Sigmoid colon (tissue), 7 donors: ENCODE data around the gene WWC1. TPM values are rescaled to one million over a fixed set of nuclear protein-coding genes. Genes with fewer than 3 reads are reported as not detected.

Experiments used
- DNase-seq: peaks from one replicate; pipeline ENCODE4 v3.0.0-alpha.2; 2019
- H3K27ac ChIP-seq, 4 donors: fragments of 200-600 bp; sonication (generic); one replicate each; pipeline ENCODE4 v1.5.1; 2016 to 2019; ENCODE audit warnings: mild to moderate bottlenecking in 1 of 4
- H3K27me3 ChIP-seq, 3 donors: fragments of 200-600 bp; sonication (generic); one replicate each; pipeline ENCODE4 v1.5.1; 2019; ENCODE audit warnings: mild to moderate bottlenecking in 1 of 3
- H3K36me3 ChIP-seq, 4 donors: fragments of 200-600 bp; sonication (generic); one replicate each; pipeline ENCODE4 v1.5.1; 2016 to 2019
- H3K4me1 ChIP-seq, 4 donors: fragments of 200-600 bp; sonication (generic); one replicate each; pipeline ENCODE4 v1.5.1; 2017 to 2019
- H3K4me3 ChIP-seq, 4 donors: fragments of 200-600 bp; sonication (generic); one replicate each; pipeline ENCODE4 v1.5.1; 2017 to 2019; ENCODE audit warnings: mild to moderate bottlenecking in 2 of 4, moderate library complexity in 1 of 4
- H3K9me3 ChIP-seq, 4 donors: fragments of 200-600 bp in 3 of 4; sonication (generic) in 3 of 4; one replicate each; pipeline versions ENCODE4 v1.5.1 to v1.6.1; 2013 to 2019
- EP300 ChIP-seq, 4 donors: sonication (generic); formaldehyde crosslinking; IDR thresholded peaks; one replicate each; pipeline ENCODE4 v1.6.1; 2017; ENCODE audit warnings: antibody characterized with exemption in 4 of 4
- POLR2A ChIP-seq, 2 donors: fragments of 450-650 bp; IDR thresholded peaks; one replicate each; pipeline ENCODE4 v1.6.1; 2016; ENCODE audit warnings: antibody characterized with exemption in 2 of 2, mild to moderate bottlenecking in 2 of 2, moderate library complexity in 2 of 2
- POLR2AphosphoS5 ChIP-seq, 4 donors: sonication (generic); formaldehyde crosslinking; IDR thresholded peaks; one replicate each; pipeline ENCODE4 v1.6.1; 2017; ENCODE audit warnings: antibody characterized with exemption in 4 of 4
- WGBS, 2 donors: extraction: QIAGEN DNeasy Blood & Tissue Kit; methylation state at CpG; one replicate each; pipeline ENCODE4 v1.1.7; 2013; 5-methylcytosine and 5-hydroxymethylcytosine counted together
- intact Hi-C: fragments of 100-400 bp; cut with DNase I; formaldehyde crosslinking; loops from one replicate; pipeline ENCODE4 v1.15.1; 2023
- polyA plus RNA-seq, 3 donors: library from polyadenylated mRNA; stranded (reverse); fragments of 200-250 nt; gene quantifications; one replicate each; pipeline ENCODE4 v1.2.3, GENCODE V29; 2013
- total RNA-seq, 4 donors: library from RNA; depleted of rRNA; stranded (reverse); fragments of >200 nt; gene quantifications; one replicate each; pipeline ENCODE4 v1.1.0, GENCODE V29; 2016
- TF ChIP-seq, protein P1 (sequence below), 4 experiments: fragments of 450-650 bp in 3 of 4; fragments of 200-600 bp in 1 of 4; IDR thresholded peaks; one replicate each; pipeline ENCODE4 v1.5.1; 2016 to 2019; ENCODE audit warnings: antibody characterized with exemption in 4 of 4, mild to moderate bottlenecking in 3 of 4, moderate library complexity in 2 of 4
- donor health status: healthy with polysubstance abuse.
- donor health status: Bipolar disorder and iron deficiency.
- donor health status: healthy.

The WWC1 gene
- total and polyA plus RNA-seq, 7 donors, result 0.27 to 15.4 (median 6.2) TPM; not detected in 1

DNA sequence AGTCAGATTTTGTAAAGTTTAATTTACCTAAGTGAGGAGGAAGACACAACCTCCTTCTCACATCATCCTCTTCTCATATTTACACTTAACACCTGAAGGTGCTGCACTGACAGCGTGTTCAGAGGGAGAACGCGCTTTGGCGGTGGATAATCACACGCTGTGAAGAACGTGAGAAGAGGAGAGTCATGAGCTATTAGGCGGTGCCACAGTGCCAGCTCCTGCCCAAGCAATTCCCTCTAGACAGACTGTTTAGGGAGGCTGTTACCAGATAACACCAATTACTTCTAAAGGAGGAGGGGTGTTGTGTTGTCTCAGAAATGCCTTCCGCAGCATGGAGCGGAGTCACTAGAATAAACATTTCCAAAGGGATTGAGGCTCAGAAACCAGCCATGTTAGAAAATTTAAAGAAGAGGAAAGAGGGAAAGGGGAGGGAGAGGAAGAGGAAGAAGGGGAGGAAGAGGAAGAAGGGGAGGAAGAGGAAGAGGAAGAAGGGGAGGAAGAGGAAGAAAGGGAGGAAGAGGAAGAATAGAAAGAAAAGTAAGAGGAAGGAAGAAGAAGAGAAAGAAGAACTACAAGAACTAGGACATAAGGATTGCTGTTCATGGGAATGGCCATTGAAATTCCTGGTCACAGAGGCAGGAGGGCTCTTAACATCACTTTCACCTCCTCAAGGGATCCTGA, 37.3 kb upstream of the WWC1 start:
- 74 to 82% methylated on average over 9 of the region's 9 CpGs for WGBS, 2 donors
- no peak overlapping the region for H3K4me3 ChIP-seq
- H3K27me3 ChIP-seq, result no peaks in the 10 kb centered on the region
- H3K36me3 ChIP-seq, result no peaks in the 10 kb centered on the region
- H3K4me1 ChIP-seq, result no peaks in the 10 kb centered on the region
- intact Hi-C loops, result no loop called here
- no peak overlapping the region for H3K27ac ChIP-seq
- no peaks in the 10 kb centered on the region for H3K9me3 ChIP-seq
- TF ChIP-seq, protein P1, sequence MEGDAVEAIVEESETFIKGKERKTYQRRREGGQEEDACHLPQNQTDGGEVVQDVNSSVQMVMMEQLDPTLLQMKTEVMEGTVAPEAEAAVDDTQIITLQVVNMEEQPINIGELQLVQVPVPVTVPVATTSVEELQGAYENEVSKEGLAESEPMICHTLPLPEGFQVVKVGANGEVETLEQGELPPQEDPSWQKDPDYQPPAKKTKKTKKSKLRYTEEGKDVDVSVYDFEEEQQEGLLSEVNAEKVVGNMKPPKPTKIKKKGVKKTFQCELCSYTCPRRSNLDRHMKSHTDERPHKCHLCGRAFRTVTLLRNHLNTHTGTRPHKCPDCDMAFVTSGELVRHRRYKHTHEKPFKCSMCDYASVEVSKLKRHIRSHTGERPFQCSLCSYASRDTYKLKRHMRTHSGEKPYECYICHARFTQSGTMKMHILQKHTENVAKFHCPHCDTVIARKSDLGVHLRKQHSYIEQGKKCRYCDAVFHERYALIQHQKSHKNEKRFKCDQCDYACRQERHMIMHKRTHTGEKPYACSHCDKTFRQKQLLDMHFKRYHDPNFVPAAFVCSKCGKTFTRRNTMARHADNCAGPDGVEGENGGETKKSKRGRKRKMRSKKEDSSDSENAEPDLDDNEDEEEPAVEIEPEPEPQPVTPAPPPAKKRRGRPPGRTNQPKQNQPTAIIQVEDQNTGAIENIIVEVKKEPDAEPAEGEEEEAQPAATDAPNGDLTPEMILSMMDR (IDR thresholded peaks at IDR 0.05), result no peak
- no peak for TF ChIP-seq EP300 (IDR thresholded peaks at IDR 0.05)
- no peak for TF ChIP-seq POLR2A (IDR thresholded peaks at IDR 0.05)
- no peak for TF ChIP-seq POLR2AphosphoS5 (IDR thresholded peaks at IDR 0.05)
- no peak for DNase-seq

DNA sequence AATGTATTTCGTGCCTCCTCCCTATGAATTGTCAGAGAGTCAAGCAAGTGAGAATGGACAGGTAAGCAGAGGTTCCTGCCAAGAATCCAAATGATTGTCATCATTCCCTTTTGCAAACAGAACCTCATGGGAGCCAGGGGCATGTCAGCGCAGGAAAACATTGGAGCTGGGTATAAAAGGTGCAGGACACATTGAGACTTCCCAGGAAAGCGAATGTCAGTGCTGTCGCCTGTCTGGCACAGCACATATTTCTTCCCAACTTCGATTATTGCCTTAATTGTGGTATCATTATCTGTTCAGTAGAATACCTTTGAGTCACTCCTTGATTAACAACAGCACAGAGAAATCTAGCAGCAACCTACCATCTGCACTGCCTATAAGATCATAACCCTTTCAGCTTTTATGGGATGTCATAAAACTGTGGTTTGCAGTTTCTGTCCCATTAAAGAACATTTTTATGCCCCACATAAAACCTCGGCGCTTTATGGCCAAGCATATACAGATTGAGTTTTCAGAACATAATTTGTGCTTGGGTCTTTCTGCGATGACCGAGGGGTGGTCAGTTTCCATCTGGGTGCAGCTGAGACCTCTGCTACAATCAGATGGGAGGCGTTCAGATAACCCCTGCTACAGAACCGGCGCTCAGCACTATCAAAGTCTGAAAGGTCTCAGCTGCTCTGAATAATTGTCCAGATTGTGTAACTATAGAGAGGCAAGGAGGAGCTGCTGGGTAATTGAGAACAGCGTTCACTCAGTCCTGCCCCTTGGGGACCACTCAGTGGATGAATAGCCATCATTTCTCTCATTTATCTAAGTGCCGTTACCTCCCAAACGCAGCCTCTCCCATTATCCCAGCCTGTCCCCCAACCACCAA, 30.9 kb upstream of the WWC1 start:
- H3K4me3 ChIP-seq, result no peak overlapping the region
- no peak overlapping the region for H3K27ac ChIP-seq
- no peaks in the 10 kb centered on the region for H3K9me3 ChIP-seq
- WGBS, 2 donors, result 14 to 65% methylated on average over 15 of the region's 15 CpGs
- H3K27me3 ChIP-seq, result no peaks in the 10 kb centered on the region
- no peak for DNase-seq
- TF ChIP-seq, protein P1 (IDR thresholded peaks at IDR 0.05), result no peak
- TF ChIP-seq POLR2A (IDR thresholded peaks at IDR 0.05) (no peak), POLR2AphosphoS5 (IDR thresholded peaks at IDR 0.05) (no peak), EP300 (IDR thresholded peaks at IDR 0.05) (no peak)
- H3K36me3 ChIP-seq, result no peaks in the 10 kb centered on the region
- H3K4me1 ChIP-seq, result no peaks in the 10 kb centered on the region
- intact Hi-C loops, result no loop called here

DNA sequence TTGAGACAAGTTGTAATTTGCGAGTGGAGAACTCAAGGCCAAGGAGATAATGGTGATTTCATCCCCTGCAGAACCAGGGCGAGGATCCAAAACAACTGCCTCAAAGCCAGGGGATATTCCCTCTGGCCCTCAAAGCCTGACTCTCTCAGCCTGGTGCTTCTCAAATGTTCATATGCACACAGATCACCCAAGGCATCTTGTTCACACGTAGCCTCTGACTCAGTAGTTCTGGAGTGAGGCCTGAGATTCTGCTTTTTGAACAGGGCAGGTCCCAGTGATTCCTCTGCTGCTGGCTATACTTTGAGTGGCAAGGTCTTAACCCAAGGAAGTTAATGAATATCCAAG, 30.2 kb upstream of the WWC1 start:
- TF ChIP-seq EP300 (IDR thresholded peaks at IDR 0.05) (no peak), POLR2AphosphoS5 (IDR thresholded peaks at IDR 0.05) (no peak), POLR2A (IDR thresholded peaks at IDR 0.05) (no peak)
- TF ChIP-seq, protein P1 (IDR thresholded peaks at IDR 0.05), result no peak
- H3K9me3 ChIP-seq, result no peaks in the 10 kb centered on the region
- 31 to 54% methylated on average over 3 of the region's 3 CpGs for WGBS, 2 donors

DNA sequence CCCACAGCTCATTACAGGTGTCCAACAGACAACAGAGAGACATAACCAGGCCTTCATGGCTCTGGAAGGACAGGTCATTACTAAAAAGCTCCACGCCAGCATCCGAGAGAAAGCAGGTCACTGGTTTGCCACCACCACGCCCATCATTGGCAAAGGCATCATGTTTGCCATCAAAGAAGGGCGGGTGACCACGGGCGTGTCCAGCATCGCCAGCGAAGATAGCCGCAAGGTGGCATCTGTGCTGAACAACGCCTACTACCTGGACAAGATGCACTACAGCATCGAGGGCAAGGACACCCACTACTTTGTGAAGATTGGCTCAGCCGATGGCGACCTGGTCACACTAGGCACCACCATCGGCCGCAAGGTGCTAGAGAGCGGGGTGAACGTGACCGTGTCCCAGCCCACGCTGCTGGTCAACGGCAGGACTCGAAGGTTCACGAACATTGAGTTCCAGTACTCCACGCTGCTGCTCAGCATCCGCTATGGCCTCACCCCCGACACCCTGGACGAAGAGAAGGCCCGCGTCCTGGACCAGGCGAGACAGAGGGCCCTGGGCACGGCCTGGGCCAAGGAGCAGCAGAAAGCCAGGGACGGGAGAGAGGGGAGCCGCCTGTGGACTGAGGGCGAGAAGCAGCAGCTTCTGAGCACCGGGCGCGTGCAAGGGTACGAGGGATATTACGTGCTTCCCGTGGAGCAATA, 29.3 kb upstream of the WWC1 start:
- Histone ChIP-seq H3K9me3 (no peaks in the 10 kb centered on the region), H3K4me3 (no peak overlapping the region), H3K4me1 (no peaks in the 10 kb centered on the region), H3K36me3 (no peaks in the 10 kb centered on the region), H3K27ac (no peak overlapping the region), H3K27me3 (no peaks in the 10 kb centered on the region)
- no peak for DNase-seq
- intact Hi-C loops, result no loop called here
- 79 to 92% methylated on average over 39 of the region's 39 CpGs for WGBS, 2 donors
- no peak for TF ChIP-seq POLR2AphosphoS5 (IDR thresholded peaks at IDR 0.05)
- TF ChIP-seq, protein P1 (IDR thresholded peaks at IDR 0.05), result no peak
- TF ChIP-seq EP300 (IDR thresholded peaks at IDR 0.05), result no peak
- no peak for TF ChIP-seq POLR2A (IDR thresholded peaks at IDR 0.05)

More for the DNA sequence above, 30.2 kb upstream of the WWC1 start:
- H3K27ac ChIP-seq, result no peak overlapping the region
- no peaks in the 10 kb centered on the region for H3K36me3 ChIP-seq
- no peaks in the 10 kb centered on the region for H3K4me1 ChIP-seq
- H3K4me3 ChIP-seq, result no peak overlapping the region
- intact Hi-C loops, result no loop called here
- no peak for DNase-seq
- no peaks in the 10 kb centered on the region for H3K27me3 ChIP-seq
